IMR-90 (cell line): Measurements from ENCODE around the gene GNPTG. TPM values are rescaled to one million over a fixed set of nuclear protein-coding genes. Genes with fewer than 3 reads are reported as not detected.

ENCODE experiments used
- ATAC-seq: fragments of 200-7000 bp; cut with Tn5 transposase; 2 replicates; pipeline ENCODE4 v1.9.1; 2020; ENCODE audit warnings: low read depth, mild to moderate bottlenecking, moderate library complexity
- BruUV-seq: library from RNA; stranded (reverse); fragments of 400-500 nt; replicated peaks from 2 replicates; lab custom pipeline; 2021; lab: Mats Ljungman, UMichigan
- CTCF ChIA-PET: fragments of 300-600 bp; formaldehyde crosslinking; extraction: SDS; loops from one replicate; lab custom pipeline; 2021; ENCODE audit warnings: antibody characterized with exemption; lab: Yijun Ruan, JAX
- POLR2A ChIA-PET: fragments of 300-600 bp; sonication (Branson Sonifier 250); formaldehyde crosslinking; loops from one replicate; lab custom pipeline; 2022; ENCODE audit warnings: antibody characterized with exemption; ENCODE audit not compliant: unreplicated experiment; lab: Charles Lee
- DNase-seq: peaks from one replicate; pipeline ENCODE4 v3.0.0; 2013
- H2AFZ ChIP-seq: replicated peaks from 2 replicates; pipeline ENCODE3; 2013; ENCODE audit warnings: low read length, mild to moderate bottlenecking; ENCODE audit not compliant: poor library complexity
- H2AK5ac ChIP-seq: 2 replicates; pipeline ENCODE4 v1.6.1; 2013; ENCODE audit warnings: low read depth, low read length, inconsistent platforms
- H2AK9ac ChIP-seq: replicated peaks from 2 replicates; pipeline ENCODE3; 2013; ENCODE audit warnings: mild to moderate bottlenecking, low read depth, low read length, moderate library complexity; ENCODE audit not compliant: poor library complexity
- H2BK120ac ChIP-seq: 2 replicates; pipeline ENCODE4 v1.6.1; 2013; ENCODE audit warnings: low read depth, low read length, inconsistent platforms
- H2BK15ac ChIP-seq: 3 replicates; pipeline ENCODE4 v1.6.1; 2013; ENCODE audit warnings: low read depth, low read length, inconsistent platforms
- H2BK20ac ChIP-seq: 2 replicates; pipeline ENCODE4 v1.6.1; 2013; ENCODE audit warnings: low read depth, mild to moderate bottlenecking, inconsistent platforms, low read length, moderate library complexity
- H2BK5ac ChIP-seq: 2 replicates; pipeline ENCODE4 v1.6.1; 2013; ENCODE audit warnings: mild to moderate bottlenecking, low read depth, low read length, inconsistent platforms; ENCODE audit not compliant: poor library complexity, severe bottlenecking
- H3K14ac ChIP-seq: replicated peaks from 2 replicates; pipeline ENCODE4 v1.6.1; 2013; ENCODE audit warnings: low read depth, low read length, inconsistent platforms
- H3K18ac ChIP-seq: 2 replicates; pipeline ENCODE4 v1.6.1; 2013; ENCODE audit warnings: low read depth, low read length, control low read depth
- H3K23ac ChIP-seq: 2 replicates; pipeline ENCODE4 v1.6.1; 2013; ENCODE audit warnings: low read depth, low read length, inconsistent platforms
- H3K27ac ChIP-seq: 2 replicates; pipeline ENCODE4 v1.5.1; 2013; ENCODE audit warnings: mild to moderate bottlenecking, control low read depth, low read length; ENCODE audit not compliant: insufficient read depth
- H3K27me3 ChIP-seq: 2 replicates; pipeline ENCODE4 v1.6.1; 2013; ENCODE audit warnings: low read length; ENCODE audit not compliant: control insufficient read depth, insufficient read depth
- H3K36me3 ChIP-seq: 2 replicates; pipeline ENCODE4 v1.6.1; 2013; ENCODE audit warnings: low read length, mixed read lengths; ENCODE audit not compliant: control insufficient read depth, insufficient read depth
- H3K4ac ChIP-seq: 2 replicates; pipeline ENCODE4 v1.6.1; 2013; ENCODE audit warnings: low read depth, low read length, inconsistent platforms
- H3K4me1 ChIP-seq: 2 replicates; pipeline ENCODE4 v1.6.1; 2013; ENCODE audit warnings: low read length, mixed read lengths; ENCODE audit not compliant: control insufficient read depth, insufficient read depth
- H3K4me2 ChIP-seq: 2 replicates; pipeline ENCODE4 v1.6.1; 2013; ENCODE audit warnings: low read depth, mild to moderate bottlenecking, control low read depth, low read length, moderate library complexity
- H3K4me3 ChIP-seq: 2 replicates; pipeline ENCODE4 v1.5.1; 2013; ENCODE audit warnings: low read depth, mild to moderate bottlenecking, control low read depth, low read length, moderate library complexity; ENCODE audit not compliant: insufficient read depth
- H3K56ac ChIP-seq: 2 replicates; pipeline ENCODE4 v1.6.1; 2013; ENCODE audit warnings: low read length, inconsistent platforms; ENCODE audit not compliant: insufficient read depth; ENCODE audit errors: extremely low read depth
- H3K79me1 ChIP-seq, 2 experiments: 2 replicates each; pipeline ENCODE4 v1.6.1; 2013; ENCODE audit warnings: low read length in 2 of 2, inconsistent platforms in 1 of 2, low read depth in 1 of 2
- H3K9ac ChIP-seq: 2 replicates; pipeline ENCODE4 v1.6.1; 2013; ENCODE audit warnings: low read depth, low read length, control low read depth
- H3K9me1 ChIP-seq: 2 replicates; pipeline ENCODE4 v1.6.1; 2013; ENCODE audit warnings: low read length, inconsistent platforms; ENCODE audit not compliant: insufficient read depth
- H3K9me3 ChIP-seq: 2 replicates; pipeline ENCODE4 v1.6.1; 2013; ENCODE audit warnings: low read length; ENCODE audit not compliant: control insufficient read depth, insufficient read depth
- H4K20me1 ChIP-seq: 2 replicates; pipeline ENCODE4 v1.6.1; 2013; ENCODE audit warnings: low read length, inconsistent platforms; ENCODE audit not compliant: insufficient read depth
- H4K5ac ChIP-seq: 2 replicates; pipeline ENCODE4 v1.6.1; 2013; ENCODE audit warnings: mild to moderate bottlenecking, low read depth, low read length, control low read depth
- H4K8ac ChIP-seq, 2 experiments: 2 replicates each; pipeline ENCODE4 v1.6.1; 2013; ENCODE audit warnings: low read depth in 2 of 2, low read length in 2 of 2, control low read depth in 1 of 2, inconsistent platforms in 1 of 2
- H4K91ac ChIP-seq: 2 replicates; pipeline ENCODE4 v1.6.1; 2013; ENCODE audit warnings: low read depth, low read length, inconsistent platforms; ENCODE audit not compliant: insufficient read depth
- WGBS, 2 experiments: methylation state at CpG; one replicate each; pipeline versions ENCODE4 v1.1.5 to v1.1.7; 2013; ENCODE audit warnings: missing lambda C conversion rate in 2 of 2; ENCODE audit not compliant: insufficient read length in 1 of 2; ENCODE audit errors: extremely low coverage in 2 of 2; 5-methylcytosine and 5-hydroxymethylcytosine counted together
- dilution Hi-C: fragments of 300-500 bp; cut with HindIII; formaldehyde crosslinking; loops from one replicate; pipeline ENCODE4 v1.14.3; 2018; ENCODE audit warnings: low sequenced_read_pairs; ENCODE audit not compliant: unreplicated experiment
- in situ Hi-C: fragments of 300-500 bp; cut with MboI; formaldehyde crosslinking; loops from 3 replicates; pipeline ENCODE4 v1.14.3; 2019; ENCODE audit warnings: low sequenced_read_pairs, inconsistent platforms, mixed read lengths
- intact Hi-C: fragments of 100-400 bp; cut with micrococcal nuclease; formaldehyde crosslinking; loops from 2 replicates; pipeline ENCODE4 v1.10.0; 2022
- polyA plus RNA-seq, 3 experiments: library from polyadenylated mRNA; depleted of rRNA; stranded (reverse); fragments of >200 nt; gene quantifications; 2 replicates each; pipeline ENCODE4 v1.2.3, GENCODE V29; 2012; ENCODE audit warnings: low replicate concordance in 1 of 3
- total RNA-seq: library from RNA; depleted of rRNA; stranded (reverse); fragments of >200 nt; gene quantifications from 2 replicates; pipeline ENCODE4 v1.2.3, GENCODE V29; 2012; rRNA removed
- TF ChIP-seq, protein P1 (sequence below): fragments of 150-350 bp; IDR thresholded peaks from 2 replicates; pipeline ENCODE4 v1.6.1; 2016; ENCODE audit warnings: low read depth, mild to moderate bottlenecking, low read length, moderate library complexity, borderline replicate concordance

The GNPTG gene
- total and polyA plus RNA-seq, 2 of the 4 experiments (the other 2 are of a cell fraction), result 14.9 to 70.8 TPM

DNA sequence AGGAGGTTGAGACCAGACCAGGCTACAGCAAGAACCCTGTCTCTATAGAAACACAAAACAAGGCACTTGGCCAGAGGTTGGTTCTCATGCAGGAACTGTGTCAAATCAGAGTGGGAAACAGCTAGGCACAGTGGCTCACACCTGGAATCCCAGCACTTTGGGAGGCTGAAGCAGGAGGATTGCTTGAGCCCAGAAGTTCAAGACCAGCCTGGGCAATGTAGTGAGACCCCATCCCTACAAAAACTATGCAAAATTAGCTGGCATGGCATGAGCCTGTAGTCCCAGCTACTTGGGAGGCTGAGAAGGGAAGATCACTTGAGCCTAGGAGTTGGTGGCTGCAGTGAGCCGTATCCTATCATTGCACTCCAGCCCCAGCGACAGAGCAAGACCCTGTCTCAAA is 61.1 kb downstream of the GNPTG start:
- H4K91ac ChIP-seq, result no peak overlapping the region
- H3K9ac ChIP-seq, result no peak overlapping the region
- H3K79me1 ChIP-seq, result peaks cover 13 to 33% of the 10 kb centered on the region in 2 experiments; a peak in 3 of 4 replicates
- in situ Hi-C loops (no loop called here), dilution Hi-C loops (no loop called here), intact Hi-C loops (no loop called here)
- no peak overlapping the region for H3K4me3 ChIP-seq
- no TSS peak for BruUV-seq
- H3K27ac ChIP-seq, result no peak overlapping the region
- H4K20me1 ChIP-seq, result no peaks in the 10 kb centered on the region; the same call in 1 of the 2 replicates
- no peak overlapping the region for H4K8ac ChIP-seq
- H3K4ac ChIP-seq, result no peak overlapping the region
- no peak overlapping the region for H2AK5ac ChIP-seq
- WGBS, 2 experiments, result no CpG with 5 or more reads among the region's 2 CpGs
- H2BK120ac ChIP-seq, result no peak overlapping the region
- H3K9me1 ChIP-seq, result no peaks in the 10 kb centered on the region
- no peak overlapping the region for H3K4me2 ChIP-seq
- H2AFZ ChIP-seq, result no peak overlapping the region
- H3K18ac ChIP-seq, result no peak overlapping the region
- no peak for DNase-seq
- POLR2A ChIA-PET, result no interaction called here
- no peaks in the 10 kb centered on the region for H3K27me3 ChIP-seq
- no peak overlapping the region for H3K56ac ChIP-seq
- H3K9me3 ChIP-seq, result no peaks in the 10 kb centered on the region
- TF ChIP-seq, protein P1, sequence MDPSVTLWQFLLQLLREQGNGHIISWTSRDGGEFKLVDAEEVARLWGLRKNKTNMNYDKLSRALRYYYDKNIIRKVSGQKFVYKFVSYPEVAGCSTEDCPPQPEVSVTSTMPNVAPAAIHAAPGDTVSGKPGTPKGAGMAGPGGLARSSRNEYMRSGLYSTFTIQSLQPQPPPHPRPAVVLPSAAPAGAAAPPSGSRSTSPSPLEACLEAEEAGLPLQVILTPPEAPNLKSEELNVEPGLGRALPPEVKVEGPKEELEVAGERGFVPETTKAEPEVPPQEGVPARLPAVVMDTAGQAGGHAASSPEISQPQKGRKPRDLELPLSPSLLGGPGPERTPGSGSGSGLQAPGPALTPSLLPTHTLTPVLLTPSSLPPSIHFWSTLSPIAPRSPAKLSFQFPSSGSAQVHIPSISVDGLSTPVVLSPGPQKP, result no peak
- CTCF ChIA-PET, result no interaction called here
- H3K4me1 ChIP-seq, result peaks cover 3% of the 10 kb centered on the region
- H4K5ac ChIP-seq, result no peak overlapping the region
- no peak overlapping the region for H2AK9ac ChIP-seq
- H3K36me3 ChIP-seq, result peaks cover 9% of the 10 kb centered on the region
- no peak overlapping the region for H2BK5ac ChIP-seq
- ATAC-seq, result no peak
- no peak overlapping the region for H3K23ac ChIP-seq
- H2BK15ac ChIP-seq, result no peak overlapping the region
- no peak overlapping the region for H3K14ac ChIP-seq
- H2BK20ac ChIP-seq, result no peak overlapping the region

Other genes with a start within 250 kb of the GNPTG start
- gene CACNA1H, start 198.8 kb upstream of the GNPTG start, total RNA-seq, result 1.6 and 1.7 TPM in 2 replicates
- 5.8 and 6.1 TPM in 2 replicates for gene CACNA1H, start 198.8 kb upstream of the GNPTG start, polyA plus RNA-seq (2012; rRNA removed)
- not detected in 2 replicates for gene TPSG1, start 126.7 kb upstream of the GNPTG start, total RNA-seq
- gene TPSG1, start 126.7 kb upstream of the GNPTG start, polyA plus RNA-seq (2012; rRNA removed), result not detected in 2 replicates
- gene TPSB2, start 121.7 kb upstream of the GNPTG start, total RNA-seq, result not detected in 2 replicates
- gene TPSB2, start 121.7 kb upstream of the GNPTG start, polyA plus RNA-seq (2012; rRNA removed), result not detected in 2 replicates
- not detected in 2 replicates for gene TPSAB1, start 111.2 kb upstream of the GNPTG start, total RNA-seq
- not detected in 2 replicates for gene TPSAB1, start 111.2 kb upstream of the GNPTG start, polyA plus RNA-seq (2012; rRNA removed)
- not detected in 2 replicates for gene TPSD1, start 95.9 kb upstream of the GNPTG start, total RNA-seq
- not detected in 2 replicates for gene TPSD1, start 95.9 kb upstream of the GNPTG start, polyA plus RNA-seq (2012; rRNA removed)
- gene UBE2I, start 42.3 kb upstream of the GNPTG start, total RNA-seq, result 30.8 and 45.0 TPM in 2 replicates
- gene UBE2I, start 42.3 kb upstream of the GNPTG start, polyA plus RNA-seq (2012; rRNA removed), result 113 and 140 TPM in 2 replicates
- 0.36 and 0.56 TPM in 2 replicates for gene BAIAP3, start 18.3 kb upstream of the GNPTG start, total RNA-seq
- gene BAIAP3, start 18.3 kb upstream of the GNPTG start, polyA plus RNA-seq (2012; rRNA removed), result 0.65 and 0.77 TPM in 2 replicates
- gene TSR3, start 53 bp upstream of the GNPTG start, total RNA-seq, result 38.0 and 46.4 TPM in 2 replicates
- 52.9 and 77.8 TPM in 2 replicates for gene TSR3, start 53 bp upstream of the GNPTG start, polyA plus RNA-seq (2012; rRNA removed)
- gene UNKL, start 62.8 kb downstream of the GNPTG start, total RNA-seq, result 3.6 and 4.1 TPM in 2 replicates
- 13.3 and 15.1 TPM in 2 replicates for gene UNKL, start 62.8 kb downstream of the GNPTG start, polyA plus RNA-seq (2012; rRNA removed)
- 15.1 and 18.1 TPM in 2 replicates for gene UQCC4, start 68.8 kb downstream of the GNPTG start, total RNA-seq
- 17.2 and 21.2 TPM in 2 replicates for gene UQCC4, start 68.8 kb downstream of the GNPTG start, polyA plus RNA-seq (2012; rRNA removed)
- gene PERCC1, start 79.1 kb downstream of the GNPTG start, total RNA-seq, result not detected in 2 replicates
- not detected in 2 replicates for gene PERCC1, start 79.1 kb downstream of the GNPTG start, polyA plus RNA-seq (2012; rRNA removed)
- under 0.01 TPM in 1 of 2 replicates, not detected in the other for gene CCDC154, start 92.6 kb downstream of the GNPTG start, total RNA-seq
- 0.09 TPM in 1 of 2 replicates, not detected in the other for gene CCDC154, start 92.6 kb downstream of the GNPTG start, polyA plus RNA-seq (2012; rRNA removed)
- 10.8 TPM in 2 replicates for gene CLCN7, start 123.1 kb downstream of the GNPTG start, total RNA-seq
- 45.2 and 52.9 TPM in 2 replicates for gene CLCN7, start 123.1 kb downstream of the GNPTG start, polyA plus RNA-seq (2012; rRNA removed)
- not detected in 2 replicates for gene PTX4, start 137.0 kb downstream of the GNPTG start, total RNA-seq
- gene PTX4, start 137.0 kb downstream of the GNPTG start, polyA plus RNA-seq (2012; rRNA removed), result 0.07 TPM in 1 of 2 replicates, not detected in the other
- 5.8 and 6.6 TPM in 2 replicates for gene TELO2, start 141.4 kb downstream of the GNPTG start, total RNA-seq
- gene TELO2, start 141.4 kb downstream of the GNPTG start, polyA plus RNA-seq (2012; rRNA removed), result 26.6 and 28.2 TPM in 2 replicates
- gene TMEM204, start 181.7 kb downstream of the GNPTG start, total RNA-seq, result 7.0 and 7.2 TPM in 2 replicates
- 12.3 and 13.2 TPM in 2 replicates for gene TMEM204, start 181.7 kb downstream of the GNPTG start, polyA plus RNA-seq (2012; rRNA removed)